GM21447 (cell line): ENCODE results near the gene TSPEAR.

ENCODE experiments used
- ATAC-seq: cut with Tn5 transposase; IDR thresholded peaks from one replicate; pipeline ENCODE4 v1.9.1; 2021; ENCODE audit not compliant: unreplicated experiment

The TSPEAR gene

GRCh38 chr21:44741921-44742320, 30.5 kb upstream of the TSPEAR start:
- no peak for ATAC-seq

DNA sequence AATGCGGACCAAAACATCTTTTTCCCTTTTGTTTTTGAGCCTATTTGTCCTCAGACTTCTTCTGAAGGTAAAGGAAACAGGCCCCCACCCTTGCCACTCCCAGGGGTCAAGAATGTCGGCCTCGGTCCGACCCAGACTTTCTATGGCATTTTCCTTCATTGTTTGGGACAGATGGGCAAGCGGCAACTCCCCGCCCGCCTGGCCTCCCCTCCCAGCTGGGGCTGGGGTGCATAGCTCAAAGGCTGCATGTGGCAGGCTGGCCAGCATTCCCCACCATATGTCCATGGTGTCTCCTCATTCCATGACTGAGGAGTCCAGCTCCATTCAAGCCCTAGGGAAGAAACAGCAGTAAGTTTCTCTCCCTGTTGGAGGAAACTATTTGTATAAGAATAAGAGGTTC, 29.4 kb upstream of the TSPEAR start:
- no peak for ATAC-seq

DNA sequence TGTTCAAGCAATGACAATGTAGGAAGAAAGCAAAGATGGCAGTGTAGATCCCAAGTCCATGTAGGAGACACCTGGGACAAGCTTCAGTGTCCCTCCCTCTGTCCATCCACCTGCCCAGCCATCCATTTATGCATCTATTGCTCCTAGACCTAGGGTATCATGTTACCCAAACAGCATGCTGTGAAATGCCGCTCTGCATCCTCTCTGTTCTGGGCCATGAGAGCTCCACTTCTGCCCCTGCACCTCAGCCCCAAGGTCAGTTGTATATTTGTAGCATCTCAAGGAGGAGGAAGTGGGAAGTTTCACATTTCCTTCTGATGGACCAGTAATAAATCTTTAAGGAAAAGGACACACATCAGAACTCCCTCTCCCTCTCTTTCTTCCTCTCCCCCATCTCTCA, 27.9 kb upstream of the TSPEAR start:
- ATAC-seq, result no peak

DNA sequence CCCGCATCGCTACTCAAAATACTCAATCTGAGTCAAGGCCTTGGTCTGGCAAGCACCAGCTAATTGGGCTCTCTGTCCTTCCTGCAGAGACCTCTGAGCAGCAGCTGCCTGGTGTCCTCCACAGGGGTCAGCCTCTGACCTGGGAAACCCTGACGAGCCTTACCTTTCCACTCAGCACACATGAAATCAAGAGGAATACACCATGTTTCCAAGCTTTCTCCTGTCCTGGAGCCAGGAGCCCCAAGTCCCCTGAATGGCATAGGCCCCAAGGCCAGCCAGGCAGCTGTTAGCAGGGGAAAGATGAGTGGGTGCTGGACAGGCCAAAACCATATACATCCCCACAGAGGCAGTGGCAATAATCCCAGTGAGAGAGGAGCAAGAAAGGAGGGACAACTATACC, 27.2 kb upstream of the TSPEAR start:
- no peak for ATAC-seq

DNA sequence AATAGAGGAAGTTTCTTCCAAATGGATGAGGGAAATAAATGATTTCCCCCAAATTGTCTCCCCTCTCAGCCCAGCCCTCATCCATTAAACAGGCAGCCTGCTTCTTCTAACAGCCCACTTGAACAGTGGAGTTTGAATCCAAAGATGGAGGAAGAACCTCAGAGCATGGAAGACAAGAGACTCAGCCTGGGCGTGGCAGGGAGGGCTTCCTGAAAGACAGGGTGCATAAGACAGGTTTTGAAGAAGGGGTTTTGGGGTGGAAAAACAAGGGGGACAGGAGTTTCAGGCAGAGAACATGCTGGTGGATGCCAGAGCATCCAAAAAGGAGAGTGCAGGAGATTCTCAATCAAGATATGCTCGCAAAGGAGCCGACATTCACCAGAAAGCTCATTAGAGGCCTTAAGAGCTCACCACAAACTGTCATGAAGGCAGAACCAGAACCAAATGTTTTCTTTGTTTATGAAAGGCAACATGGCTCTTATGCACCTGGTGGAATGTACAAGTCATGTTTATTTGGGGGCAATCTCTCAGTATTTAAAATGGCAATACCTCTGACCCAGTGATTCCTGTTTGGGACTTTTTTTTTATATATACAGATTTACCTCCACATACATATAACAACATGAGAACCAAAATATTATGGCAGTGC, 26.5 kb upstream of the TSPEAR start:
- no peak for ATAC-seq

- ATAC-seq, result no peak
Observed at GRCh38 chr21:44736291-44737004, 25.1 kb upstream of the TSPEAR start.

GRCh38 chr21:44735821-44736220, 24.4 kb upstream of the TSPEAR start:
- no peak for ATAC-seq

GRCh38 chr21:44734841-44735240, 23.5 kb upstream of the TSPEAR start:
- ATAC-seq, result no peak

GRCh38 chr21:44734026-44734745, 22.8 kb upstream of the TSPEAR start:
- no peak for ATAC-seq

DNA sequence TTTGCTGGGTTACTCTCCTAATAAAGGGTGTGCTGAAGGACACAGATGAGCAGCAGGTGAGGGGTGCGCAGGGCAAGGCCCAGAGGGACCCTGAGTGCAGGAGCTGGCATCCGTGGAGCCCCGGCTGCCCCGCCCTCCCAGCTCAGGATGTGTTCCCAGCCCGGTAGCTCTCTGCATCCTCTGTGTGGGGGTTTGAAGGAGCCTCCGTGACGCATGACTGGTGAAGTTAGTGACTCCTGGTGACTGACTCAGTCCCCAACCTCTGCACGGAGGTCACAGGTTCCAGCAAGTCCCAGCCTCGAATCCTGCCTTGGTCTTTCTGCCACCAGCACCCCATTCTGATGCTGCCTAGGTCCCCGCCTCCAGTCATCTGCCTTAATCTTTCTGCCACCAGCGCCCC, 21.6 kb upstream of the TSPEAR start:
- no peak for ATAC-seq

GRCh38 chr21:44732263-44732662, 20.9 kb upstream of the TSPEAR start:
- no peak for ATAC-seq

DNA sequence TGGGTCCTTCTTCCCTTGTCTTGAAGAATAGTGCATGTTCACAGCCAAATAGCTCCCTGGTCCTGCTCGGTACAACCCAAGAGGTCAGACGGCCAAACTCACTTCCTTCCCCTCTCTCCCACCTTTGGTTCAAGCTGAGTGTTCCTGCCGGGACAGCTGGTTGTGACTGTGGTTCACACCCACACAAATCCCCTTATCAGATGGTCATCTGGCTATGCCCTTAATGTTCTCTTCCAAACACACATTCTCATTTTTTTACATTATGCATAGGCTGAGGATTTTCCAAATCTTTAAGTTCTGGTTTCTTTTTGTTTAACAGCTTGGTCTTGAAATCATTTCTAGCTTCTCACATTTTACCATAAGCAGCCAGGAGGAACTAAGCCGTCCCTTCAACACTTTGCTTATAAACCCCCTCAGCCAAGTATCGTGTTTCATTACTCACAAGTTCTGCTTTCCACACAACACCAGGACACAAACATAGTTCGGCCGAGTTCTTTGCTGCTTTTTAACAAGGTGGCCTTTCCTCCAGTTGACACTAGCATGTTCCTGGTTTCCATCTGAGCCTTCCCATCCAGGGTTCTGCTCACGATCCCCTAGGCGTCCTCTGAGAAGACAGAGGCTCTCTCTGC, 19.7 kb upstream of the TSPEAR start:
- ATAC-seq, result no peak

DNA sequence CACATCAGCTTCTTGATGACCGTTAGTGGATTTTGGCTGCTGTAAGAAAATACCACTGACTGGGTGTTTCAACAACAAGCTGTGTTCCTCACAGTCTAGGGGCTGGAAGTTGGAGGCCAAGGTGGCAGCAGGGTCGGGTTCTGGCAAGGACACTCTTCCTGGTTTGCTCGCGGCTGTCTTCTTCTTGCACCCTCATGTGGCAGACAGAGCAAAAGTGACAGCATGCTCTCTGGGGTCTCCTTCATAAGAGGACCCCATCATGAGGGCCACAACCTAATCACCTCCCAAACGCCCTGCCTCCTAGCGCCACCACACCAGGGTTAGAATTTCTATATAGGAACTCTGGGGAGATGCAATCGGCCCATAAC, 18.6 kb upstream of the TSPEAR start:
- no peak for ATAC-seq

- no peak for ATAC-seq
Observed at GRCh38 chr21:44729336-44730027, 18.1 kb upstream of the TSPEAR start.

- no peak for ATAC-seq
Observed at GRCh38 chr21:44728716-44729115, 17.3 kb upstream of the TSPEAR start.

- ATAC-seq, result no peak
Observed at GRCh38 chr21:44727757-44728156, 16.4 kb upstream of the TSPEAR start.

DNA sequence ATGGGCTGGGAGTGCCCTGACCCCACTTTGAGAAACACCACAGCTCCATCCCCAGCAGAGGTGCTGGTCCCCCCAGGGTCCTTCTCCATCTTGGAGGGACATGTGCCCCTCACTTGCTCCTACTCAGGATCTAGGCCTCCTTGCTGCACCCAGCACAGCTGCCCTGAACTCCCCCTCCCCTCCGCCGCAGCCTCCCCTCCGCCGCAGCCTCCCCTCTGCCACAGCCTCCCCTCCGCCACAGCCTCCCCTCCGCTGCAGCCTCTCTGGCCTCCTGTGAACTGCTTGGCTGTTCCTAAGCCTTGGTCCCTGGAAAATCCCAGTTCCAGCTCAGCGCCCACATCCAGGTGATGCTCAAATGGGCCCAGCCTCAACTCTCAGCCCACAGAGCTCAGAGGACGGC, 15.9 kb upstream of the TSPEAR start:
- ATAC-seq, result no peak

- ATAC-seq, result no peak
Observed at GRCh38 chr21:44726826-44727225, 15.5 kb upstream of the TSPEAR start.

- ATAC-seq, result no peak
Observed at GRCh38 chr21:44724926-44725325, 13.6 kb upstream of the TSPEAR start.

GRCh38 chr21:44724196-44724595, 12.8 kb upstream of the TSPEAR start:
- ATAC-seq, result no peak
